ENCODE measurements around the gene INPPL1. TPM values are rescaled to one million over a fixed set of nuclear protein-coding genes. Genes with fewer than 3 reads are reported as not detected.

INPPL1 gene
- total RNA-seq, 1 donor from 2014 or later, result 77.6 TPM

- no peak for DNase-seq
Observed at GRCh38 chr11:72280726-72281315, 56.3 kb downstream of the INPPL1 start.

GRCh38 chr11:72283947-72284346, 59.4 kb downstream of the INPPL1 start:
- DNase-seq, result no peak

- DNase-seq, result no peak
Observed at GRCh38 chr11:72287293-72287692, 62.7 kb downstream of the INPPL1 start.

Other genes starting within 250 kb of the INPPL1 start
- gene IL18BP, start 225.9 kb upstream of the INPPL1 start, total RNA-seq, result 4.8 TPM
- gene NUMA1, start 144.2 kb upstream of the INPPL1 start, total RNA-seq, result 260 TPM
- 8.8 TPM for gene LRRC51, start 143.9 kb upstream of the INPPL1 start, total RNA-seq
- 40.7 TPM for gene LAMTOR1, start 121.5 kb upstream of the INPPL1 start, total RNA-seq
- gene TOMT, start 118.8 kb upstream of the INPPL1 start, total RNA-seq, result not detected
- gene ANAPC15, start 112.1 kb upstream of the INPPL1 start, total RNA-seq, result 13.5 TPM
- not detected for gene FOLR3, start 89.0 kb upstream of the INPPL1 start, total RNA-seq
- gene FOLR1, start 32.6 kb upstream of the INPPL1 start, total RNA-seq, result 1.6 TPM
- gene FOLR2, start 8.0 kb upstream of the INPPL1 start, total RNA-seq, result 5.6 TPM
- gene PHOX2A, start 19.4 kb downstream of the INPPL1 start, total RNA-seq, result not detected
- gene CLPB, start 209.8 kb downstream of the INPPL1 start, total RNA-seq, result 39.0 TPM